H1 (cell line): Measurements from ENCODE around the gene SLC5A4. TPM values are rescaled to one million over a fixed set of nuclear protein-coding genes. Genes with fewer than 3 reads are reported as not detected.

Source experiments
- CTCF ChIA-PET: fragments of 300-600 bp; sonication (Branson Sonifier 250); formaldehyde crosslinking; loops from one replicate; lab custom pipeline; 2021; ENCODE audit not compliant: partially characterized antibody; lab: Charles Lee
- POLR2A ChIA-PET: fragments of 300-600 bp; sonication (Branson Sonifier 250); formaldehyde crosslinking; loops from one replicate; lab custom pipeline; 2021; ENCODE audit warnings: inconsistent platforms; ENCODE audit not compliant: partially characterized antibody; lab: Charles Lee
- DNase-seq, 2 experiments: peaks; one replicate each; pipeline versions ENCODE4 v3.0.0 to v3.0.0-alpha.2; 2010 to 2022; ENCODE audit warnings: low spot score in 2 of 2, low read depth in 1 of 2, mixed read lengths in 1 of 2
- FAIRE-seq: peaks from 2 replicates; lab custom pipeline; 2011; peaks lifted over from hg19 to GRCh38; lab: Jason Lieb, UNC
- H2AFZ ChIP-seq: 2 replicates; pipeline ENCODE4 v1.8.1; 2012; ENCODE audit warnings: low read length, inconsistent platforms
- H2AK5ac ChIP-seq: 2 replicates; pipeline ENCODE4 v1.6.1; 2013; ENCODE audit warnings: low read depth, low read length
- H2BK120ac ChIP-seq: replicated peaks from 2 replicates; pipeline ENCODE3; 2013; ENCODE audit warnings: low read depth, low read length, inconsistent platforms
- H2BK12ac ChIP-seq: 2 replicates; pipeline ENCODE4 v1.6.1; 2013; ENCODE audit warnings: low read depth, low read length
- H2BK15ac ChIP-seq: 2 replicates; pipeline ENCODE4 v1.6.1; 2013; ENCODE audit warnings: low read length
- H2BK20ac ChIP-seq: 2 replicates; pipeline ENCODE4 v1.6.1; 2013; ENCODE audit warnings: low read length
- H2BK5ac ChIP-seq: 2 replicates; pipeline ENCODE4 v1.6.1; 2013; ENCODE audit warnings: low read depth, low read length
- H3K14ac ChIP-seq: 2 replicates; pipeline ENCODE4 v1.6.1; 2013; ENCODE audit warnings: inconsistent platforms; ENCODE audit not compliant: insufficient read length
- H3K18ac ChIP-seq: 2 replicates; pipeline ENCODE4 v1.6.1; 2013; ENCODE audit warnings: low read length; ENCODE audit errors: extremely low read depth
- H3K23ac ChIP-seq: 2 replicates; pipeline ENCODE4 v1.6.1; 2013; ENCODE audit warnings: inconsistent platforms; ENCODE audit not compliant: insufficient read length
- H3K23me2 ChIP-seq: 2 replicates; pipeline ENCODE4 v1.6.1; 2013; ENCODE audit warnings: low read depth, low read length
- H3K27ac ChIP-seq: 2 replicates; pipeline ENCODE4 v1.6.1; 2011; ENCODE audit warnings: low read depth, low read length, inconsistent platforms
- H3K27me3 ChIP-seq, 4 experiments: replicated peaks in 1 of 4; 1 replicate in 1 of 4; 2 replicates in 3 of 4; pipeline versions ENCODE4 v1.6.1 to v1.8.1; 2011 to 2013; ENCODE audit warnings: low read length in 3 of 4, mild to moderate bottlenecking in 3 of 4, inconsistent platforms in 2 of 4, mixed read lengths in 2 of 4, moderate library complexity in 1 of 4; ENCODE audit not compliant: control insufficient read depth in 3 of 4, insufficient read depth in 3 of 4; ENCODE audit errors: extremely low read depth in 1 of 4
- H3K36me3 ChIP-seq, 4 experiments: 2 replicates each; pipeline versions ENCODE4 v1.6.1 to v1.8.1; 2011 to 2013; ENCODE audit warnings: mild to moderate bottlenecking in 4 of 4, low read length in 3 of 4, moderate library complexity in 2 of 4, control low read depth in 1 of 4, inconsistent platforms in 1 of 4; ENCODE audit not compliant: insufficient read depth in 4 of 4, control insufficient read depth in 2 of 4
- H3K4ac ChIP-seq: replicated peaks from 2 replicates; pipeline ENCODE3; 2013; ENCODE audit warnings: low read length, low read depth, mixed read lengths, inconsistent platforms; ENCODE audit not compliant: insufficient read length
- H3K4me1 ChIP-seq, 4 experiments: replicated peaks in 1 of 4; 1 replicate in 1 of 4; 2 replicates in 3 of 4; pipeline versions ENCODE4 v1.6.1 to v1.8.1; 2011 to 2013; ENCODE audit warnings: low read length in 3 of 4, inconsistent platforms in 2 of 4, mixed read lengths in 1 of 4; ENCODE audit not compliant: insufficient read depth in 4 of 4, control insufficient read depth in 3 of 4
- H3K4me2 ChIP-seq, 2 experiments: 2 replicates each; pipeline versions ENCODE4 v1.6.1 to v1.8.1; 2011 to 2013; ENCODE audit warnings: low read depth in 2 of 2, low read length in 2 of 2, control low read depth in 1 of 2, inconsistent platforms in 1 of 2, mild to moderate bottlenecking in 1 of 2; ENCODE audit not compliant: insufficient read depth in 1 of 2
- H3K4me3 ChIP-seq, 4 experiments: fragments of 200-600, 300-600 bp in 1 of 4; sonication (generic), shearing (Covaris generic), sonication (Bioruptor Twin) in 1 of 4; 2 replicates each; pipeline versions ENCODE4 v1.5.1 to v1.8.1; 2011 to 2016; ENCODE audit warnings: low read length in 4 of 4, low read depth in 3 of 4, control low read depth in 2 of 4, inconsistent platforms in 2 of 4, mild to moderate bottlenecking in 2 of 4, mixed read lengths in 1 of 4, moderate library complexity in 1 of 4; ENCODE audit not compliant: insufficient read depth in 2 of 4; ENCODE audit errors: extremely low read depth in 1 of 4
- H3K56ac ChIP-seq: replicated peaks from 2 replicates; pipeline ENCODE3; 2013; ENCODE audit warnings: low read depth, mild to moderate bottlenecking, mixed read lengths, low read length, inconsistent platforms; ENCODE audit not compliant: insufficient read length
- H3K79me1 ChIP-seq: 2 replicates; pipeline ENCODE4 v1.6.1; 2013; ENCODE audit warnings: low read depth, low read length, control low read depth
- H3K79me2 ChIP-seq, 2 experiments: 2 replicates each; pipeline versions ENCODE4 v1.6.1 to v1.8.1; 2012 to 2013; ENCODE audit warnings: low read length in 2 of 2, mild to moderate bottlenecking in 2 of 2, inconsistent platforms in 1 of 2; ENCODE audit not compliant: insufficient read depth in 2 of 2, control insufficient read depth in 1 of 2
- H3K9ac ChIP-seq, 4 experiments: replicated peaks in 1 of 4; 1 replicate in 1 of 4; 2 replicates in 3 of 4; pipeline versions ENCODE4 v1.6.1 to v1.8.1; 2011 to 2013; ENCODE audit warnings: low read depth in 3 of 4, low read length in 3 of 4, control low read depth in 2 of 4, mild to moderate bottlenecking in 2 of 4, moderate library complexity in 2 of 4, inconsistent platforms in 1 of 4; ENCODE audit errors: extremely low read depth in 1 of 4
- H3K9me3 ChIP-seq, 2 experiments: 2 replicates each; pipeline versions ENCODE4 v1.6.1 to v1.8.1; 2012 to 2013; ENCODE audit warnings: mild to moderate bottlenecking in 2 of 2, moderate library complexity in 2 of 2, control low read depth in 1 of 2, inconsistent platforms in 1 of 2, low read depth in 1 of 2, low read length in 1 of 2, mixed read lengths in 1 of 2; ENCODE audit not compliant: insufficient read depth in 2 of 2
- H4K20me1 ChIP-seq, 2 experiments: replicated peaks in 1 of 2; 2 replicates each; pipeline versions ENCODE3 to v1.8.1; 2011 to 2013; ENCODE audit warnings: inconsistent platforms in 2 of 2, low read length in 2 of 2, mild to moderate bottlenecking in 1 of 2; ENCODE audit not compliant: insufficient read depth in 2 of 2, control insufficient read depth in 1 of 2
- H4K5ac ChIP-seq: 2 replicates; pipeline ENCODE4 v1.6.1; 2013; ENCODE audit warnings: low read length, low read depth, mixed read lengths, inconsistent platforms; ENCODE audit not compliant: insufficient read length
- H4K8ac ChIP-seq: 2 replicates; pipeline ENCODE4 v1.8.0; 2013; ENCODE audit warnings: mild to moderate bottlenecking, moderate library complexity, low read length, inconsistent platforms; ENCODE audit not compliant: insufficient read depth; ENCODE audit errors: extremely low read depth
- H4K91ac ChIP-seq: replicated peaks from 2 replicates; pipeline ENCODE3; 2013; ENCODE audit warnings: low read length, mixed read lengths, inconsistent platforms; ENCODE audit not compliant: insufficient read length
- ASH2L ChIP-seq: fragments of 200-600, 300-600 bp; sonication (generic); IDR thresholded peaks from one replicate; pipeline ENCODE4 v1.7.1; 2017; ENCODE audit warnings: low read length
- EGR1 ChIP-seq: IDR thresholded peaks from 2 replicates; pipeline ENCODE4 v1.6.1; 2011; ENCODE audit warnings: low read depth, low read length, borderline replicate concordance
- KDM5A ChIP-seq: fragments of 200-600 bp; IDR thresholded peaks from 2 replicates; pipeline ENCODE4 v1.7.1; 2012; ENCODE audit warnings: mild to moderate bottlenecking, low read length, inconsistent platforms, mixed read lengths
- RBBP5 ChIP-seq: IDR thresholded peaks from 2 replicates; pipeline ENCODE4 v1.7.1; 2012; ENCODE audit warnings: low read depth, mild to moderate bottlenecking, inconsistent platforms, low read length, moderate library complexity, borderline replicate concordance
- RNF2 ChIP-seq: fragments of 200-900, 300-1000 bp; sonication (generic); IDR thresholded peaks from 2 replicates; pipeline ENCODE4 v1.7.1; 2016; ENCODE audit warnings: borderline replicate concordance, low read depth, mild to moderate bottlenecking, antibody characterized with exemption, low read length; ENCODE audit not compliant: poor library complexity, severe bottlenecking; ENCODE audit errors: missing control alignments
- RXRA ChIP-seq: IDR thresholded peaks from 2 replicates; pipeline ENCODE4 v1.6.1; 2011; ENCODE audit warnings: low read depth, mild to moderate bottlenecking, low read length, moderate library complexity; ENCODE audit not compliant: insufficient read depth
- SAP30 ChIP-seq: fragments of 300-600 bp; sonication (generic); IDR thresholded peaks from 2 replicates; pipeline ENCODE4 v1.7.1; 2012; ENCODE audit warnings: low read length, moderate library complexity, mild to moderate bottlenecking, inconsistent platforms; ENCODE audit not compliant: insufficient read depth, insufficient replicate concordance
- SIN3A ChIP-seq, 2 experiments: IDR thresholded peaks in 1 of 2; conservative IDR thresholded peaks in 1 of 2; 2 replicates each; pipeline ENCODE4 v1.6.1; 2011 to 2012; ENCODE audit warnings: low read length in 2 of 2, improper control_type of control experiment in 1 of 2, low read depth in 1 of 2, mild to moderate bottlenecking in 1 of 2
- SRF ChIP-seq: IDR thresholded peaks from 2 replicates; pipeline ENCODE4 v1.6.1; 2011; ENCODE audit warnings: mild to moderate bottlenecking, low read depth, low read length, moderate library complexity
- TAF1 ChIP-seq: IDR thresholded peaks from 2 replicates; pipeline ENCODE4 v1.6.1; 2011; ENCODE audit warnings: mild to moderate bottlenecking, low read depth, low read length
- TCF12 ChIP-seq: IDR thresholded peaks from 2 replicates; pipeline ENCODE4 v1.6.1; 2011; ENCODE audit warnings: low read depth, mild to moderate bottlenecking, low read length
- USF2 ChIP-seq: IDR thresholded peaks from 2 replicates; pipeline ENCODE4 v1.6.1; 2011; ENCODE audit warnings: low read length, improper control_type of control experiment
- ZNF274 ChIP-seq: IDR thresholded peaks from 2 replicates; pipeline ENCODE4 v1.7.0; 2012; ENCODE audit warnings: low read length, borderline replicate concordance; ENCODE audit errors: extremely low read depth
- WGBS, 2 experiments: shearing (Covaris generic) in 1 of 2; methylation state at CpG; one replicate each; pipeline versions ENCODE4 v1.1.6 to v1.1.7; 2013 to 2015; ENCODE audit warnings: low lambda C conversion rate in 2 of 2, mixed read lengths in 2 of 2, inconsistent platforms in 1 of 2, low coverage in 1 of 2, missing lambda C conversion rate in 1 of 2; ENCODE audit not compliant: insufficient replicate concordance in 2 of 2, insufficient coverage in 1 of 2, insufficient read length in 1 of 2; ENCODE audit errors: extremely low coverage in 1 of 2, missing lambda C conversion rate in 1 of 2; 5-methylcytosine and 5-hydroxymethylcytosine counted together
- polyA plus RNA-seq, 7 experiments: library from polyadenylated mRNA; depleted of rRNA in 3 of 7; stranded (reverse) in 5 of 7; unstranded in 2 of 7; fragments of >200 nt in 5 of 7; fragments of 200-250 nt in 2 of 7; gene quantifications; 1 replicate in 5 of 7; 2 replicates in 1 of 7; 4 replicates in 1 of 7; pipeline versions ENCODE4 v1.2.1 to v1.2.3, GENCODE V29; 2011 to 2013; ENCODE audit warnings: missing spikeins in 2 of 7, mixed read lengths in 2 of 7
- total RNA-seq: library from RNA; stranded (reverse); fragmentation: NEBNext Ultra II Directional; extraction: Animal tissue kit (Norgen Biotek cat#: 25700); gene quantifications from 2 replicates; pipeline ENCODE4 v1.2.1, GENCODE V29; 2021

Gene SLC5A4
- total and polyA plus RNA-seq, 2 of the 8 experiments (the other 6 are each of a cell fraction or from before 2014, with no cell fraction given), result 0.17 TPM; not detected in 1

GRCh38 chr22:32183625-32184024, 71.5 kb downstream of the SLC5A4 start:
- H3K23me2 ChIP-seq, result no peaks in the 10 kb centered on the region
- FAIRE-seq, result no peak
- 78% methylated on average over 3 of the region's 3 CpGs; no CpG with 5 or more reads in 1 of the 2 experiments for WGBS, 2 experiments
- TF ChIP-seq KDM5A, result no peak
- no peak for TF ChIP-seq USF2
- no peak for TF ChIP-seq RBBP5
- no peak for TF ChIP-seq SIN3A (conservative IDR thresholded peaks at IDR 0.05 in 1 of 2, IDR thresholded peaks at IDR 0.05 in 1 of 2; ENCODE audit: low read depth in 1 of 2, low read length in 2 of 2)
- no peak for TF ChIP-seq SAP30
- TF ChIP-seq RXRA, result no peak
- TF ChIP-seq ZNF274, result no peak
- TF ChIP-seq RNF2, result no peak
- no peak for TF ChIP-seq EGR1
- no peak for TF ChIP-seq TAF1
- no peak for TF ChIP-seq SRF
- no peak for TF ChIP-seq TCF12
- no peak for TF ChIP-seq ASH2L

More at GRCh38 chr22:32183625-32184024, 71.5 kb downstream of the SLC5A4 start:
- no peak for DNase-seq
- H3K18ac ChIP-seq, result no peak overlapping the region
- no peaks in the 10 kb centered on the region for H3K36me3 ChIP-seq
- H2AFZ ChIP-seq, result no peak overlapping the region
- H3K23ac ChIP-seq, result no peak overlapping the region
- H3K56ac ChIP-seq, result no peak overlapping the region
- no peak overlapping the region for H4K8ac ChIP-seq
- no peaks in the 10 kb centered on the region for H3K79me2 ChIP-seq
- no peak overlapping the region for H4K5ac ChIP-seq
- ChIA-PET POLR2A (no interaction called here), CTCF (no interaction called here)
- no peak overlapping the region for H2AK5ac ChIP-seq
- H3K9me3 ChIP-seq, result no peaks in the 10 kb centered on the region
- H3K27ac ChIP-seq, result no peak overlapping the region
- H3K27me3 ChIP-seq, result peaks cover 0 to 4% (median under 1%) of the 10 kb centered on the region in 4 experiments; a peak in 3 of 7 replicates
- no peak overlapping the region for H2BK120ac ChIP-seq
- H3K4ac ChIP-seq, result no peak overlapping the region
- H3K14ac ChIP-seq, result no peak overlapping the region
- no peaks in the 10 kb centered on the region for H4K20me1 ChIP-seq
- no peak overlapping the region for H3K4me3 ChIP-seq
- H3K79me1 ChIP-seq, result no peaks in the 10 kb centered on the region
- H3K9ac ChIP-seq, result no peak overlapping the region
- H2BK15ac ChIP-seq, result no peak overlapping the region
- no peak overlapping the region for H3K4me2 ChIP-seq
- no peak overlapping the region for H2BK12ac ChIP-seq
- H4K91ac ChIP-seq, result no peak overlapping the region
- no peak overlapping the region for H2BK20ac ChIP-seq
- peaks cover 0 to 3% (median 0%) of the 10 kb centered on the region in 4 experiments; a peak in 1 of 7 replicates for H3K4me1 ChIP-seq
- no peak overlapping the region for H2BK5ac ChIP-seq
